Measurements from ENCODE around the gene TADA3.

GRCh38 chr3:9838856-9839255 is 46.6 kb upstream of the TADA3 start:
- TF ChIP-seq CTCF (IDR thresholded peaks at IDR 0.05) (no peak), POLR2A (IDR thresholded peaks at IDR 0.05) (no peak)

Measured in Peyer's patch (tissue), 4 donors.